Epithelial cell of esophagus (primary cell): Measurements from ENCODE around the gene OXT.
"Not testable (repeated sequence)": the region's sequence is repeated elsewhere in the genome, so short reads cannot be mapped to it uniquely, and the experiment has no call there.

Experiments used
- DNase-seq: peaks from one replicate; pipeline ENCODE4 v3.0.0; 2010; ENCODE audit warnings: low read depth
- H3K4me3 ChIP-seq: 2 replicates; pipeline ENCODE4 v1.5.1; 2011; ENCODE audit warnings: mild to moderate bottlenecking, low read length, control low read depth
- TF ChIP-seq, protein P1 (sequence below): IDR thresholded peaks from 2 replicates; pipeline ENCODE4 v1.5.1; 2011; ENCODE audit warnings: low read depth, mild to moderate bottlenecking, low read length, control low read depth, inconsistent platforms; ENCODE audit not compliant: insufficient read depth; ENCODE audit errors: missing control alignments

The OXT gene

DNA sequence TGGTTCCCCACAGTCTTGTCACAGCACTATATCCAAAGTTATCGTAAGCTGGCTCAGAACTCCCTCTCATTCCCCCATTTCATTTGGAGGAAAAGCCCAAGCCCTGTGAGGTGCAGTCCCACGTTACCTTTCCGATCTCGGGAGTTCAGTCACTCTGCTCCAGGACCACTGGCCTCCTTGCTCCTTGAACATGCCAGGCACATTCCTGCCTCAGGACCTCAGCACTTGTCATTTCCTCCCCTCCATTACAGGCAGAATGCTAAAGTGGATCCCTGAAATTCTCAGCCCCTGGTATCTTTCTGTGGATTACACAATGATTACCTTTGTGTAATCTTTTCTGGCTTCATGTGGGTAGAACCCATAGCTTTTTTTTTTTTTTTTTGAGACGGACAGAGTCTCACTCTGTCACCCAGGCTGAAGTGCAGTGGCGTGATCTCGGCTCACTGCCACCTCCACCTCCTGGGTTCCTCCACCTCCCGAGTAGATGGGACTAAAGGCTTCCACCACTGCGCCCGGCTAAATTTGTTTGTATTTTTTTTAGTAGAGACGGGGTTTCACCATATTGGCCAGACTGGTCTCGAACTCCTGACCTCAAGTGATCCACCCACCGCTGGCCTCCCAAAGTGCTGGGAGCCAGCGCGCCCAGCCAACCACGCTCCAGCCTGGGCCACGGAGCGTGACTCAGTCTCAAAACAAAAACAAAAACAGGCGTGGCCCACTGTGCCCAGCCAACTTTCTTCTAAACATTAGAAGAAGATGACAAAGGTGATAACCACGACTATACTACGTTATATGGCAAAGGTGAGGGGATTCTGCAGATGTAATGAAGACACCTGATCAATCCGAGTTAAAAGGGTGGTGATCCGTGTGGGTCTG, 4.0 kb upstream of the OXT start:
- no peak for DNase-seq
- TF ChIP-seq, protein P1, sequence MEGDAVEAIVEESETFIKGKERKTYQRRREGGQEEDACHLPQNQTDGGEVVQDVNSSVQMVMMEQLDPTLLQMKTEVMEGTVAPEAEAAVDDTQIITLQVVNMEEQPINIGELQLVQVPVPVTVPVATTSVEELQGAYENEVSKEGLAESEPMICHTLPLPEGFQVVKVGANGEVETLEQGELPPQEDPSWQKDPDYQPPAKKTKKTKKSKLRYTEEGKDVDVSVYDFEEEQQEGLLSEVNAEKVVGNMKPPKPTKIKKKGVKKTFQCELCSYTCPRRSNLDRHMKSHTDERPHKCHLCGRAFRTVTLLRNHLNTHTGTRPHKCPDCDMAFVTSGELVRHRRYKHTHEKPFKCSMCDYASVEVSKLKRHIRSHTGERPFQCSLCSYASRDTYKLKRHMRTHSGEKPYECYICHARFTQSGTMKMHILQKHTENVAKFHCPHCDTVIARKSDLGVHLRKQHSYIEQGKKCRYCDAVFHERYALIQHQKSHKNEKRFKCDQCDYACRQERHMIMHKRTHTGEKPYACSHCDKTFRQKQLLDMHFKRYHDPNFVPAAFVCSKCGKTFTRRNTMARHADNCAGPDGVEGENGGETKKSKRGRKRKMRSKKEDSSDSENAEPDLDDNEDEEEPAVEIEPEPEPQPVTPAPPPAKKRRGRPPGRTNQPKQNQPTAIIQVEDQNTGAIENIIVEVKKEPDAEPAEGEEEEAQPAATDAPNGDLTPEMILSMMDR = no peak
- H3K4me3 ChIP-seq = no peak overlapping the region

DNA sequence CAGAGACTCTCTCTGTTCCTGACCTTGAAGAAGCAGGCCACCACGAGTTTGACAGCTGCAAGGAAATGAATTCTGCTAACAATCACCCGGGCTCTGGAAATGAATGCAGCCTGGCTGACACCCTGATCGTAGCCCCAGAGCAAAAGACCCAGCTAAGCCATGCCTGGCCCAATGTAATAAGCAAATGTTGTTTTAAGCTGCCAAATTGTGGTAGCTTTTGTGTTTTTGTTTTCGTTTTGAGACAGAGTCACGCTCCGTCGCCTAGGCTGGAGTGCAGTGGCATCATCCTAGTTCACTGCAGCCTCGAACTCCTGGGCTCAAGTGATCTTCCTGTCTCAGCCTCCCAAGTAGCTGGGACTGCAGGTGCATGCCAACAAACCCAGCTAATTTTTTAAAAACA, 3.3 kb upstream of the OXT start:
- DNase-seq = no peak
- TF ChIP-seq, protein P1 = no peak
- H3K4me3 ChIP-seq = no peak overlapping the region

- no peak for DNase-seq
- TF ChIP-seq, protein P1 = peak; percentile 17
- H3K4me3 ChIP-seq = no peak overlapping the region
Measured at GRCh38 chr20:3068986-3069900, 2.2 kb upstream of the OXT start.

GRCh38 chr20:3070725-3071124, 695 bp upstream of the OXT start:
- H3K4me3 ChIP-seq = no peak overlapping the region
- TF ChIP-seq, protein P1 = no peak
- DNase-seq = no peak

DNA sequence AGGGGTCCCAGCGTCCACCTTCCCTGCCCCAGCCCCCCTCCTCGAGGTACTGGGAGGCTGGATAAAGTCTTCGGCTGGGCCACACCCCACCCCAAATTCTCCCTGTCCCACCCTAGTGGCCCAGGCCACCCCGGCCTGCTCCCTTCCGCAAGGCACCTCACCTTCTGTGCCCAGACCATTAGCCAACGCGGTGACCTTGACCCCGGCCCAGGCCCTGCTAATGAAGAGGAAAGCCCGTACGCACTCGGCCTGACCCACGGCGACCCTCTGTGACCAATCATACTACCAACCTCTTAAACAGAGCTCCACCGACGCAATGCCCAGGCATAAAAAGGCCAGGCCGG, 182 bp upstream of the OXT start:
- no peak for DNase-seq
- H3K4me3 ChIP-seq = no peak overlapping the region
- TF ChIP-seq, protein P1 = no peak

DNA sequence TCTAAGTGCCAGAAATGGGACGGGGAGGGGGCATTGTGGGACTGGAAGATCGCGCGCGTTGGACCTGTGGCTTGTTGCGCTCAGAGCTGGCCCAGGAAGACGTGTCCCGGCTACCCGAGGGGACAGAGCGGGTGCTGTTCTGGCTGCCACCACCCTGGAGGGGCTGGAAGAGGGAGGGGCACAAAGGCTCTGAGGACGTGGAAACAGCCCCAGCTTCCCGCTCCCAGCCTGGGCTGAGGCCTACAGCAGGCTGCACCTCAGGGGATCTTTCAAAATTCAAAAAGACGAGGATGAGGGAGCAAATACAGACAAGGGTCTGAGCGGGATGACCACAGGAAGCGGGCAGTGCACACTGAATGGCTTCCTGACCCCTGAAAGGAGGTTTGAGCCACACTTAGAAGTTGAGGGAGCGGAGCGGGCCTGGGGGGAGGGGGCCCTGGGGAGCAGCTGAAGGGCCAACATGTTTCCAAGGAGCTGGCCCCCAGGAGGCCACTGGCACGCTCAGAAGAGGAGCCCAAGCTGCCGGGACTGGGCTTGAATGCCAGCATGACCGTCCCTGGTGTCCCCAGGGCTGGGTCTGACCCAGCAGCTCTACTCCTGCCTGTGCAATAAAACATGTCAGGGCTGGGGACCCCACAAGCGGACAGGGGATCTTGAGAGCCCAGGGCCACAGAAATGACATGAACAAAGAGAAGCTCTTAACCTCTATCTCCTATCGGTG, 1.3 kb downstream of the OXT start:
- H3K4me3 ChIP-seq = no peak overlapping the region
- no peak for DNase-seq
- TF ChIP-seq, protein P1 = no peak

- DNase-seq, H3K4me3 ChIP-seq: not testable (repeated sequence)
Measured at GRCh38 chr20:3073251-3073643, 1.8 kb downstream of the OXT start.
